ENCODE measurements around the gene CLDN19. TPM values are rescaled to one million over a fixed set of nuclear protein-coding genes. Genes with fewer than 3 reads are reported as not detected.

CLDN19 gene, protein sequence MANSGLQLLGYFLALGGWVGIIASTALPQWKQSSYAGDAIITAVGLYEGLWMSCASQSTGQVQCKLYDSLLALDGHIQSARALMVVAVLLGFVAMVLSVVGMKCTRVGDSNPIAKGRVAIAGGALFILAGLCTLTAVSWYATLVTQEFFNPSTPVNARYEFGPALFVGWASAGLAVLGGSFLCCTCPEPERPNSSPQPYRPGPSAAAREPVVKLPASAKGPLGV
- total RNA-seq: not detected in 2 replicates

DNA sequence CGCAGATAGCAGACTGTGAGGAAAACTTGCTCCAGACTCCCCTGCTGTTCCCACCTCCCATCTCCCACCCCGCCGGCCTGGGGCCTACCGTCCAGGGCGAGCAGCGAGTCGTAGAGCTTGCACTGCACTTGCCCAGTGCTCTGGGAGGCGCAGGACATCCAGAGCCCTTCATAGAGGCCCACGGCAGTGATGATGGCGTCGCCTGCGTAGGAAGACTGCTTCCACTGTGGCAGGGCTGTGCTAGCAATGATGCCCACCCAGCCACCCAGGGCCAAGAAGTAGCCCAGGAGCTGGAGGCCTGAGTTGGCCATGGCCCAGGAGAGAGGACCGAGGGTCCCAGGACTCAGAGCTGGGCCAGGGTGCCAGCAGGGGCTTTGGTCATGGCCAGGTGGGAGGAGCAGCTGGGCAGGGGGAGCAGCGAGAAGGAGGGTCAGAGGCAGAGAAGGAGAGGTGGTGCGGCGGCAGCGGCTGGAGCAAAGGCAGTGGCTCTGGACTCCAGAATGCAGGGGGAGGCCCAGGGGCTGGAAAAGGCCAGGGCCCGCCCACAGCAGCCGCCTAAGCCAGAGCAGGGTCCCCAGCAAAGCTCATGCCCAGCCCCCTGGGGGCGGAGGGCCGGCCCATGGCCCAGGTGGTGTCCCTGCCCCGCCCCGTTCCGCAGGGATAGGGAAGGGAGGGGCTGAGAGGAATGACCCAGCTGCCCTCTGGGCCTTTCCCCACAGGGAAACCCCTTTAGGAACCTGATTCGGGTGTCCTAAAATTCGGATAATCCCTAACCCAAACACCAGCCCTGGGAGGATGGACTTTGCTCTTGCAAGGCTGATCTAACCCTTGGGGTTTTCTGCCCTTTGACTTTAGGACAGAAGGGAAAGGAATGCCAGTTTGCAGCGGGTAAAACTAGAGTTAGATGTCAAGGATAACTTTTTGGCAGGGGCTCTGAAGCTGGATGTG lies at the start of gene CLDN19:
TSS of gene CLDN19 (minus strand) at position 484 of the 948 bp plus-strand sequence. CDS start at position 311, 173 bp downstream.
- no peak for DNase-seq (ENCODE audit: extremely low read depth, low read depth, low spot score)

DNA sequence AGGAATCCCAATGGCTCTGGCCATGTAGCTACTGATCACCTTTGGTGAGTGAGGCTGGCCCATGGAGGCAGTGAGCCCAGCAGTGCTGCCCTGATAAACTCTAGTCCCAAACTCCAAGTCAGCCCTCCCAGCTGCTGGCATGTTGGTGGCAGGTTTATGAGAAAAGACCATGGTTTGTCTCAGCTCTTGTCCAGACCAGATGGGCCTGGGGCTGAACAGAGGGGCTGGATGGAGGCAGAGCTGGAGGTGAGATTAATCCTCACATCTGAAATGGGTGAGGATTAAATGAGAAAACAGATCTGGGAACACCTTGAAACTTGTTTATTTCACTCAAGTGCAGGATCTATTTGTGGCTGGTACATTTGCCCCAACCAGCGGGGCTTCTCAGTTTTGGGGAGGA lies 48.0 kb upstream of the CLDN19 start:
- no peak for DNase-seq (ENCODE audit: extremely low read depth, low read depth, low spot score)

DNA sequence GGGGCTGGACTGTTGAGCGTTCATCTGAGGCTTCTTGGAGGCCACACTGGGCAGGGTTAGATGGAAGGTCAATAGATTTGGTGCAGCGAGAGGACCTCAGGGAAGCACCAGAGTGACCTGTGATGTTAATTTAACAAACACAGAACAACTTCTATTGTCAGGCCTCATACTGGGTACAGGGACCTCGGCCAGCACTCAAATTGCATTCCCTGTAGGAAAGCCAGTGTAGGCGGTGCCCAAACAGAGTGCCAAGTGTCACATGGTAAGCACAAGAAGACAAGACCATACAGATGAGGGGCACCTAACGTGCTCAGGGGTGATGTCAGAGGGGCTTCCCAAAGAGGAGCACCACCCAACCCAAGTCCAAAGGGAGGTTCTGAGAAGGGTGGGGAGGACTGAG lies 46.1 kb upstream of the CLDN19 start:
- no peak for DNase-seq (ENCODE audit: extremely low read depth, low read depth, low spot score)

DNA sequence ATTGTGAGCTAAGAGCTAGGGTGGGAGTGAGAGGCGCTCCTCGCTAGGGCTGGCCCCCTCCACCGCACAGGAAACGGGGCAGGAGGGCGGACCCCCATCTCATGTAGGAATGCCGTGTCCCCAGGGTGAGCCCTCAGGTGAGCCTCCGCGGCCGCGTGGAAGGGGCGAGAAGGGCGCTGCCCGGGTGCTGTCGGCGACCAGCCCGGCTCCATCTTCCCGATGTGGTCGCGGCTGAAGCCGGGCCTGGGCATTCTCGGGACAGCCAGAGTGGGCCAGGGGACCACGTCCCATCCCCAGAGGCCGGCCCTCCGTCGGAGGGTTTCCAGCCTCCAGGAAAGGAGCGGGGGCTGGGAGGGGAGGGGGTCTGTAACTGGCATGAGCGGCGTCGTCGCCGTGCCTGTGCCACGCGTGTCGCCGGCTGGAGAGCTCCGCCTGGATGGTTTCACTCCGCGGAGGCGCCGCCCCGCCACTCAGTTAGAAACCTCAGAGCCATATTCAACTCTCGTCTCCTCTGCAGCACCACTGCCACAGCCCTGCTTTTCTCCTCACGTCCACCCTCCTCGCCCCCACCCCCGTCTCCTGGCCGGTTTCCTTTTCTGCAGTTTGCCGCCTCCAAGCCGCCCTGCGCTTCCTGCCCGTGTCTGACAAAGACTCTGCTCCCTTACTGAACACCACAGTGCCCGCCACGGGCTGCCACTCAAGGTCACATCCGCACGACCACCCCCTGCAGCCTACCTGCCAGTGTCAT lies 45.1 kb upstream of the CLDN19 start, which contains the start of gene TMEM269:
TSS of gene TMEM269 (plus strand) at position 46 of the 748 bp plus-strand sequence. CDS start 4,903 bp downstream, outside the sequence.
- DNase-seq (ENCODE audit: extremely low read depth, low read depth, low spot score): no peak

DNA sequence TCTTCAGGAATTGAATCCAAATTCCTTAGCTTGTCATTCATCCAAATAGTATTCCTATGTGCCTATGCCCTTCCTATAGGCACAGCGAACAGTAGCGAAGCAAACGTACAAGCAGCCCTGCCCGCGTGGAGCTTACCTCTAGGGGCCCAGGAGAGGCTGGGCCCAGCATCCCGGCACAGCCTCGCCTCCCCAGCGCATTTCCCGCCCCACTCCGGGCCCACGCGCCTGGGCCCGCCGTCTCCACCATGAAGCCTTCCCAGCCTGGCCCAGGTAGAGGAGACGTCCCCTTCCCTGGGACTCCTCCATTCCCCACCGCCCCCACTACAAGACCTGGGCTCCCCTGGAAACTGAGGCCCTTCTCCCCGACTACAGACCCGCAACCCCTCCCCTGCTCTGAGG lies 44.5 kb upstream of the CLDN19 start:
- DNase-seq (ENCODE audit: extremely low read depth, low read depth, low spot score): no peak

DNA sequence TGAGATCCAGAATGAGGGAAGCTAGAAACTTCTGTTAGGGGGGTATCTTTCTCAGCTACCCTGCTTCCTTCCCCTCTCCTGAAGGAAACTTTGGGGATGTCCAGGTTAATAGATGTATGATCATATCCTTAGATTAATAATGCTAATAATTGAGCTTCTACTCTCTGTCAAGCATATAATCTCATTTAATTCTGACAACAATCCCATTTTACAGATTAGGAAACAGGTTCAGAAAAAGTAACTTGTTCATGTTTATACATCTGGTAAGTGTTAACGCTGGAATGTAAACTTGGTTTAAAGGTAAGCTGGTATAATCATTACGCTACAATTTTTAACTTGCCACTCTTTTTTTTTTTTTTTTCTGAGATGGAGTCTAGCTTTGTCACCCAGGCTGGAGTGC lies 43.1 kb upstream of the CLDN19 start:
- no peak for DNase-seq (ENCODE audit: extremely low read depth, low read depth, low spot score)

DNA sequence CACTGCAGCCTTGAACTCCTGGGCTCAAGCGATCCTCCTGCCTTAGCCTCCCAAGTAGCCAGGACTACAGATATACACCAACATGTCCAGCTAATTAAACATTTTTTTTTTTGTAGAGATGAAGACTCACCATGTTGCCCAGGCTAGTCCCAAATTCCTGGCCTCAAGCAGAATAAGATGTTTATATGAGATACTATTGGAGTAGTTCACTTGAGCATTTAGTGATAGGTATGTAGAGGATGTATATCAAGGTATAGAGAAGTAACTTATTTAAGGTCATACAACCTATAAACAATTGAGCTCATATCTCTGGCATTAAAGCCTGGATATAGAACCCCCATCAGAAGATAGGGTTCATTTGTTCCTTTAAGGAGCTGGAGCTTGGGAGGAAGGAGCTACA lies 40.1 kb upstream of the CLDN19 start:
- no peak for DNase-seq (ENCODE audit: extremely low read depth, low read depth, low spot score)

DNA sequence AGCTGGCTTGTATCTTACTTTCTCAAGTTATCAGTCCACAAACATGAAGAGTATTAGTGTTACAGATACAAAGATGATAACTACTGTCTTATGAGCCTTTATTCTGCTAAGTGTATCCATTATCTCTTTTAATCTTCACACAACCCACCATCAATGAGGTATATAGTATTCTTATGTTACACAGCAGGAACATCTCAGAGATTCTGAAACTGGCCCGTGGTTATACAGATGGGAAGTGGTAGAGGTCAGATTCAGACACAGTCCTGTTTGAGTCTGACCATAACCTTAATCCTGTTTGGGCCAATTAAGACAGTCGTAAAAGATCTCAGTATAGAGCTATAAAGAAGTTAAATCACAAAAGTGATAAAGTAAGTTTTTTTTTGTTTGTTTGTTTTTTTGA lies 39.7 kb upstream of the CLDN19 start:
- no peak for DNase-seq (ENCODE audit: extremely low read depth, low read depth, low spot score)

DNA sequence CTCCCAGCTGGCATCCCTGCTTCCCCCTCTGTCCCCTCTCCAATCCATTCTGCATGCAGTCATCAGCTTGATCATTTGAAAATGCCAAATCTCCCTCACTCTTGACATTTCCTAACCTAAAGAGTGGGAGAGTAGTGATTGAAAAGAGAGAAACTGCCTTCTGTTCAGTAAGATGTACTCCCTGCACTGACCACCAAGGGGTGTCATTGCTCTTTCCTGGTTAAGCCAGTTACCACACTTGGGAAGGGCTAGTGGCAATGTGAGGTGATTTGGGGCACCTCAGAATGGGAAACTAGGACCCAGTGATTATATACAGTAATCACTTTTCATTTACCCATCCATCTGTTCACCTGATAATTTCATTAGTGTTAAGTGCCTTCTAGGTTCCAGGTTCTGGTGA lies 37.8 kb upstream of the CLDN19 start:
- DNase-seq (ENCODE audit: extremely low read depth, low read depth, low spot score): no peak

DNA sequence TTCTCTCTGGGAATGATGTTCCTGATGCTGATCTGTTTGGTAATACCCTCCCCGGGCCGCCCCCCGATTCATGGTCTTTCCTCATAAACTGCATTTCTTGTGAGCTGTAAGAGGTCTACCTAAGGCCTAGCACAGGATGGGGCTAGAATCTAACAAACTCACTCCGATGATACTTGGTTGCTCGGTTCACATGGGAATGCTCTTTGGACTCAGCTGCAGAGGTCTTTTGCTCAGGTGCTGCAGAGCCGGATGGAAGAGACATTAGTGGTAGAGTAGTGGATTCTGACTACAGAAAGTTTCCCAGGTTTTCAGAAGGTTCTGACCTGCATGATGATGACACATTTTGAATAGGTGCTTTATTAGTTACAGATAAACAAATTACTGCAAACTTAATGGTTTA lies 36.5 kb upstream of the CLDN19 start:
- DNase-seq (ENCODE audit: extremely low read depth, low read depth, low spot score): no peak

DNA sequence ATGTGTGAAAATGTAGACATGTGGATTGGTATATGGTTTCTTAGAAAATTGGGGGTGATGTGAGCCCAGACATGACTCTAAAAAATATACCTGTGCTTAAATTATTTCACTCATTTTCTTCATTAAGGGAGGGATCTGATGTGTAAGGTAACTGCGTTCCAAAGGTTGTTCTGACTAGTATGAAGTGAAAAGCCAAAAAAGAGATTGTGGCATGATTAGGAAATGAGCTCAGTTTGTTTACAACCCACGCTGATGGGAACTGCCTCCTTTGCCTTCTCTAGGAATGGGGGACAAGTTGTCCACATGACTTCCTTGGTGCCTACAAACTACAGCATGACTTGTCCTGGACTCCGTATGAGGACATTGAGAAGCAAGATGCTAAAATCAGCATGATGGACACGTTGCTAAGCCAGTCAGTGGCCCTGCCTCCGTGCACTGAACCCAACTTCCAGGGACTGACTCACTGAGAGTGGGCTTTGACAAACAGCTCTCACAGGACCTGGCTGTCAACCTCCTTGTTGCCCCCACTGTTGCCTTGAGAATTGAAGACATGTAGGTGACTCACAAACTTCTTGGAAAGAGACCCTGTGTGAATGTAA lies 35.0 kb upstream of the CLDN19 start:
- no peak for DNase-seq (ENCODE audit: extremely low read depth, low read depth, low spot score)

DNA sequence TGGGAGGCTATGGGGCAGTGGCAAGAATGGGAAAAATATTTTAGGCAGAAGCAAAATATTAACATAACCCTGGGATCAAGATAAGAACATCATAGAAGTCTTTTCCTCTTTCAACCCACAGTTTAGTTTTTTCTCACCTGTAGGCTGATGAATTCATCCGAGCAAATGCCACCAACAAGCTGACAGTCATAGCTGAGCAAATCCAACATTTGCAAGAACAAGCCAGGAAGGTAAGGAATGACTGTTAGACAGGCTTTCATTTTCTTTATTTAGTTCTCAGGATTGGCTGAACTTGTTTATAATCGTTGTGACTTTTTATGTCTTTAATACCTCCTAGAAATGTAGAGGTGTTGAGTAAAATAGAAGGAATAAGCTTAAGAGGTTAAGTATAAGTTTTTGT lies 33.4 kb upstream of the CLDN19 start:
- DNase-seq (ENCODE audit: extremely low read depth, low read depth, low spot score): no peak

DNA sequence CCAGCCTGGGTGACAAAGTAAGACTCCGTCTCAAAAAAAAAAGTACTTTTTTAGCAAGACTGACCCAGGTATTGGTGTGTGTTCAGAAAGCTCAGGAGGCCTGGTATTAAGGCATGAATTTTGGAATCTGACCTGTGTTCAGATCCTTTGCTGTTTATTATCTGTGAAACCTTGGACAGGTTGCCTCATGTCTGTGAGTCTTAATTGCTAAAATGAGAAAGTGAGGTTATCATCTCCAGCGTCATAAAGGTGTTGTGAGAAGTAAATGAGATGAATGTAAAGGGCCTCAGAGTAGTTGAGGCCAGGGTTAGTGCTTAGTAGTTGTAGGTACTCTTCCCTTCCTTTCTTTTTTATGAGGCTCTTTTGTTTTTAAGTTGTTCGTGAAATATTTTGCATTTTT lies 29.8 kb upstream of the CLDN19 start:
- no peak for DNase-seq (ENCODE audit: extremely low read depth, low read depth, low spot score)

DNA sequence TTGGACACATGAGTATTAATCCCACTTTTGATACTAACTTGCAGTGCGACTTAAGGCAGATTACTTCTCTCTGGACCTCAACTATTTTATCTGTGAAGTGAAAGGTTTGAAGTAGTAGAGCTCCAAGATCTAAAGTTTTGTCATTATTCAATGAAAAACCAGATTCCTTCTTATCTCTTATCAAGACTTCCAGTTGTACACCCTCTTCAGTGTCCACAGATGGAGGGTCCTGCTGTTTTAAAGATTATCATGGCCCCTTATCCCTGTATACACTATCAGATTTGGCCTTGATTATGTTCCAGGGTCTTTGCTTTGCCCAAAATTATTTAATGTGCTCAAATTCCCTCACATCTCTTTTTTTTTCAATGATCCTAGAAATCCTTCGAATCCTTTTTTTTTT lies 28.1 kb upstream of the CLDN19 start:
- no peak for DNase-seq (ENCODE audit: extremely low read depth, low read depth, low spot score)

DNA sequence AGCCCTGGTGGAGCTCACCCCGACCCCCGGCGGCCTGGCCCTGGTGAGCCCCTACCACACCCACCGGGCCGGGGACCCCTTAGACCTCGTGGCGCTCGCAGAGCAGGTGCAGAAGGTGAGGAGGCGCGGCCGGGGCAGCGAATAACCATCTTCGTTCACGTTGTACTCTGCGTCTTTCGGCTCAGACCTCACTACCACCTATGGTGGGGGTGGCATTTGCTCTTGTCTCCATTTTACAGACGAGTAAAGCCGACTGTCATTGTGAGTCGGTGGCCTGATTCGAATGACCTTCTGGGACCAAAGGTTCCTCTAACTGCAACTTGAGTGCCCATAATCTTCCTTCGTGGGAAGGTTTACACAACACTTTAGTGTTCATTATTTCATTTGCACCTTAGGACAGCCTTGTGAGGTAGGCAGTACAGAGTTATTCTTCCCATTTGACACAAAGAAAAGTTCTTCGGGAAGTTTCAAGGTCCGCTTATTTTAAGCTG lies 27.5 kb upstream of the CLDN19 start:
- no peak for DNase-seq (ENCODE audit: extremely low read depth, low read depth, low spot score)

DNA sequence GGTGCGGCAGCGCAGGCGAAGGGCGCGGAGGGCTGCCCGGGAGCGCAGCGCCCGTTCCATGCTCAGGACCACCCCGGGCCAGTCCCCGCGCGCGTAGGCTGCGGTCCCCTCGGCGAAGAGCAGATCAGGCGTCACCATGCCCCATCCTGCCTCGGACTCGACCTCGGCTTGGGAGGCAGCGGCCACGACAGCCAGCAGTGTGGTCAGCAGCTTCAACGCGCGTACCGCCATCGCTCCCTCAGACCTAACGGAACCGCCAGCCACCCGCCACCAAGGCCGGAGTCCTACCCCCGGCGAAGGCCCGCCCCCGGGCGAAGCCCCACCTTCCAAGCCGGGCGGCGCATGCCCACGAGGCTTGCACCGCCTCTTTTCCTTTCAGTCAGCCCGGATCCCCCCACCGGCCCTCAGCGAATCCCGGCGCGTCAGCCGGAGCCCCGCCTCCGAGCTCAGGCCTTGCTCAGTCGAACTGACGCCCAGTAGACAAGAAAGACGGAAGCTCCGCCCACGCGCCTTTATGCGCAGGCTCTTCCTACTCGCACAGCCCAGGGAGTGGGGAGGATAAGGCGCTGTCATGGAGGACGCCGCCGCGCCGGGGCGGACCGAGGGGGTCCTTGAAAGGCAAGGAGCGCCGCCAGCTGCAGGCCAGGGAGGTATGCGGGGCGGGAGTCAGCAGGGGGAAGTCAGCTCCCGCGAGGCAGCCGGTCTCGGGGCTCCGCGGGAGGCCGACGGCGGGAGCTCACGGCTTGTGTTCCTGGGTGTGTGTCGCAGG lies 26.9 kb upstream of the CLDN19 start, which contains the start of the genes C1orf50 and P3H1:
TSS of gene C1orf50 (plus strand) at position 509 of the 769 bp plus-strand sequence. CDS start at position 572, 63 bp downstream.
TSS of gene P3H1 (minus strand) at position 288 of the 769 bp plus-strand sequence. CDS start at position 231, 57 bp downstream.
- peak; percentile 82 for DNase-seq (ENCODE audit: extremely low read depth, low read depth, low spot score)

DNA sequence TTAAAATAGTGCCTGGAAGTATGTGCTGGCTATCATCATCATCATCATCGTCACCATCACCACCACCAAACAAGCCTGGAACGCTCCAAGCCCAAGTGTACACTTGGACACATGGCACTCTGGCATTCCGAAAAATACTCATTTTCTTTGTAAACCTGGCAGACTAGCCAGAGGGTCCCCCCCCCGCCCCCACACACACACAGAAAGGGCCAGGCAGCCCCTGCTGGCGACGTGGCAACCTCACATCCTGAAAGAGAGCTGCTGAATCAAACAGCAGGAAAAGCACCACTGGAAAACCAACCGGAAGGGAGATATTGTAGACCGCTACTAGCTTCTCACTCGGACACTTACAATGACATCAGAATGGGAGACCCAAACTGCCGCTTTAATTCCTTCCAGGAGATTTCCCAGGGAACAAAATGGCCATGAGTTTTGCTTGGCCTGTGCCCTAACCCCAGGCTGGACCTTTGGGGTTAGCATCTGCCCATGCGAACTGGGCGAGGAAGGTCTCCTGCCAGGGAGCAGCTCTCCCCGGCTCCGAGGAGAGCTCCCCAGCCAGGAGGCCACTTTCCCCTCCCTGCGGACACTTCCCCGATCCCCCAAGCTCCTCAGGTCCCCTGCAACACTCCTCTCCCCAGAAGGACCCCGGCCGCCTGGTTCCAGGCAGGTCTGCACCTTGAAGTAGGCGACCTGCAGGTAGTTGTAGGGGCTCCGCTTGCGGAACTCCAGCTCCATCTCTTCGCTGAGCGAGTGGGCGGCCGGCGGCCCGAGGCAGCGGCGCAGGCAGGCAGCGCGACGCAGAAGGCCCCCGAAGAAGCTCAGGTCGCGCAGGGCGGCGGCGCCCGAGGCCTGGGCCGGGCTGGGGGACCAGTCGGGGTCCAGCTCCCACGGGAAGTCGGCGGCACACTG lies 26.1 kb upstream of the CLDN19 start:
- no peak for DNase-seq (ENCODE audit: extremely low read depth, low read depth, low spot score)

DNA sequence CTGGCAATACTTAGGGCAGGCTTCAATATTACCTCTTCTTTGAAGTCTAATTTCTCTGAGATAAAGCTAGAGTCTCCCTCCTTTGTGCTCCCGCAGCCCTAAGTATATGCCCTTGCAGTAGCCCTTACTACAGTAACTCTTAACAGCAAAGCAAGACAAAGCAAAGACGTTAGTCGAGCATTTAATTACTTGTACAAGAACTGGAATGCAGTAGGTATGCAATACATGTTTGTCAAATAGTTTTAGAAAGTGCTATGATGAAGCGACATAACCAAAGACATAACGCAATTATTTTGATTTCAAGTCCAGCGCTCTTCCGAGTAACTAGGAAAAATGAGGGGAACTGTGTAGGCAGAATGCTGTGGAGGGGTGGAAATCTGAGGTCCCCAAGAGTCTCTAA lies 25.2 kb upstream of the CLDN19 start:
- no peak for DNase-seq (ENCODE audit: extremely low read depth, low read depth, low spot score)

DNA sequence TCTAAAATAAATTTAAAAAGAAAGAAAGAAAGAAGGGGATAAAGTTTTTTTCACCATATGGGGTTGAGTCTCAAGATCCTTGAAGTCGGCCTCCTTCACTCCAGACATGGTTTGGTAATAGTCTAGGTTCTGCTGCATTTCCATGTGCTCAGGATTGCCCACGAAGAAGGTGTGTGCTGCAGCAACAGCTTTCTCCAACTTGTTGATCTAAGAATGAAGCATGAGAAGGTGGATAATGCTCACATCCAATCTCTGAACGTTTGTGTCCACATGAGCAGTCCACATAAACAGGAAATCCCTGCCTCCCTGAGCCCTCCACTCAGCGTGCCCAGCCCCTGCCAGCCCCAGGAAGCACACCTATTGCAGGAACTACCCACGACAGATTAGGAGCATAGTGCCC lies 22.2 kb upstream of the CLDN19 start:
- DNase-seq (ENCODE audit: extremely low read depth, low read depth, low spot score): no peak
